Measurements from ENCODE around the gene PTCH1. TPM values are rescaled to one million over a fixed set of nuclear protein-coding genes. Genes with fewer than 3 reads are reported as not detected.

Gene PTCH1
- polyA plus RNA-seq, 2 of the 4 experiments (the other 2 are of a cell fraction), result 1.9 to 4.8 TPM

Small RNAs within 50 kb of the gene (small RNA-seq; reads per million reads assigned to genes)
- gene MT1P1, result 0 reads per million in 6 experiments

Other genes starting within 250 kb of the PTCH1 start
- 24.9 and 26.5 TPM in 2 replicates for gene FANCC, start 199.3 kb downstream of the PTCH1 start, polyA plus RNA-seq (2011; rRNA removed)
- 12.1 to 14.1 TPM (median 13.5 TPM) in 3 replicates for gene FANCC, start 199.3 kb downstream of the PTCH1 start, polyA plus RNA-seq (2017; fragmentation: RNase III; extraction: RNeasy Plus Mini Kit Qiagen cat#74134 plus additional on column Dnase treatment)